Mesenchymal stem cell (in vitro differentiated cells and primary cell): Measurements from ENCODE around the gene SRMS.

Experiments
- DNase-seq: peaks from one replicate; pipeline ENCODE4 v3.0.0-alpha.2; 2013
- H2AFZ ChIP-seq: one replicate; pipeline ENCODE4 v1.6.1; 2013; ENCODE audit warnings: low read depth, mild to moderate bottlenecking, control low read depth, inconsistent platforms, low read length, moderate library complexity
- H2AK5ac ChIP-seq: 2 replicates; pipeline ENCODE4 v1.6.1; 2013; ENCODE audit warnings: low read length, moderate library complexity, mild to moderate bottlenecking, inconsistent platforms; ENCODE audit not compliant: severe bottlenecking
- H2BK120ac ChIP-seq: one replicate; pipeline ENCODE4 v1.6.1; 2013; ENCODE audit warnings: low read depth, mild to moderate bottlenecking, inconsistent platforms, low read length, moderate library complexity
- H2BK12ac ChIP-seq, 2 experiments: one replicate each; pipeline ENCODE4 v1.6.1; 2013; ENCODE audit warnings: inconsistent platforms in 2 of 2, low read length in 2 of 2, mild to moderate bottlenecking in 2 of 2, moderate library complexity in 2 of 2, control low read depth in 1 of 2
- H2BK15ac ChIP-seq: one replicate; pipeline ENCODE4 v1.6.1; 2013; ENCODE audit warnings: mild to moderate bottlenecking, low read depth, inconsistent platforms; ENCODE audit not compliant: poor library complexity, severe bottlenecking
- H2BK5ac ChIP-seq: 2 replicates; pipeline ENCODE4 v1.6.1; 2013; ENCODE audit warnings: low read depth, mild to moderate bottlenecking, low read length, control low read depth, inconsistent platforms; ENCODE audit not compliant: poor library complexity, severe bottlenecking
- H3K14ac ChIP-seq, 2 experiments: one replicate each; pipeline ENCODE4 v1.6.1; 2013; ENCODE audit warnings: inconsistent platforms in 2 of 2, low read length in 2 of 2, control low read depth in 1 of 2, mild to moderate bottlenecking in 1 of 2, moderate library complexity in 1 of 2
- H3K18ac ChIP-seq, 2 experiments: one replicate each; pipeline ENCODE4 v1.6.1; 2013; ENCODE audit warnings: inconsistent platforms in 2 of 2, low read length in 2 of 2, control low read depth in 1 of 2, low read depth in 1 of 2, mild to moderate bottlenecking in 1 of 2
- H3K23ac ChIP-seq, 2 experiments: one replicate each; pipeline ENCODE4 v1.6.1; 2013; ENCODE audit warnings: inconsistent platforms in 2 of 2, low read length in 2 of 2, mild to moderate bottlenecking in 2 of 2, moderate library complexity in 2 of 2, control low read depth in 1 of 2
- H3K27ac ChIP-seq: 2 replicates; pipeline ENCODE4 v1.5.1; 2013; ENCODE audit warnings: mild to moderate bottlenecking, moderate library complexity, low read length, control low read depth, inconsistent platforms; ENCODE audit not compliant: poor library complexity, severe bottlenecking
- H3K27me3 ChIP-seq, 2 experiments: 2 replicates each; pipeline versions ENCODE4 v1.6.1 to v1.7.0; 2013; ENCODE audit warnings: low read length in 2 of 2, mild to moderate bottlenecking in 2 of 2, moderate library complexity in 2 of 2, control low read depth in 1 of 2, inconsistent platforms in 1 of 2; ENCODE audit not compliant: control insufficient read depth in 1 of 2, insufficient read depth in 1 of 2
- H3K36me3 ChIP-seq, 2 experiments: 2 replicates each; pipeline versions ENCODE4 v1.6.1 to v1.7.0; 2013; ENCODE audit warnings: low read length in 2 of 2, control low read depth in 1 of 2, inconsistent platforms in 1 of 2, low read depth in 1 of 2, mild to moderate bottlenecking in 1 of 2; ENCODE audit not compliant: insufficient read depth in 2 of 2, control insufficient read depth in 1 of 2
- H3K4ac ChIP-seq, 2 experiments: one replicate each; pipeline ENCODE4 v1.6.1; 2013; ENCODE audit warnings: inconsistent platforms in 2 of 2, low read length in 2 of 2, mild to moderate bottlenecking in 2 of 2, moderate library complexity in 2 of 2, control low read depth in 1 of 2, low read depth in 1 of 2
- H3K4me1 ChIP-seq: 2 replicates; pipeline ENCODE4 v1.6.1; 2013; ENCODE audit warnings: low read depth, low read length, control low read depth; ENCODE audit not compliant: control insufficient read depth, insufficient read depth
- H3K4me2 ChIP-seq: 2 replicates; pipeline ENCODE4 v1.6.1; 2013; ENCODE audit warnings: low read length, mild to moderate bottlenecking, inconsistent platforms; ENCODE audit not compliant: poor library complexity, severe bottlenecking
- H3K4me3 ChIP-seq, 2 experiments: 2 replicates each; pipeline versions ENCODE4 v1.5.1 to v1.7.0; 2013; ENCODE audit warnings: low read length in 2 of 2, mild to moderate bottlenecking in 2 of 2, control low read depth in 1 of 2, low read depth in 1 of 2; ENCODE audit not compliant: insufficient read depth in 1 of 2
- H3K79me1 ChIP-seq: replicated peaks from 2 replicates; pipeline ENCODE4 v1.6.1; 2013; ENCODE audit warnings: mild to moderate bottlenecking, control low read depth, low read length, inconsistent platforms; ENCODE audit not compliant: poor library complexity, severe bottlenecking
- H3K9ac ChIP-seq: 2 replicates; pipeline ENCODE4 v1.7.0; 2013; ENCODE audit warnings: mild to moderate bottlenecking, low read length, moderate library complexity
- H3K9me3 ChIP-seq: 2 replicates; pipeline ENCODE4 v1.7.0; 2013; ENCODE audit warnings: mild to moderate bottlenecking, low read length; ENCODE audit not compliant: control insufficient read depth
- H4K8ac ChIP-seq: one replicate; pipeline ENCODE4 v1.6.1; 2013; ENCODE audit warnings: inconsistent platforms, mild to moderate bottlenecking, low read length, moderate library complexity
- H4K91ac ChIP-seq: one replicate; pipeline ENCODE4 v1.6.1; 2013; ENCODE audit warnings: mild to moderate bottlenecking, low read length, inconsistent platforms
- WGBS: methylation state at CpG from one replicate; pipeline ENCODE4 v1.1.7; 2013; ENCODE audit warnings: mixed read lengths; 5-methylcytosine and 5-hydroxymethylcytosine counted together

Gene SRMS

DNA sequence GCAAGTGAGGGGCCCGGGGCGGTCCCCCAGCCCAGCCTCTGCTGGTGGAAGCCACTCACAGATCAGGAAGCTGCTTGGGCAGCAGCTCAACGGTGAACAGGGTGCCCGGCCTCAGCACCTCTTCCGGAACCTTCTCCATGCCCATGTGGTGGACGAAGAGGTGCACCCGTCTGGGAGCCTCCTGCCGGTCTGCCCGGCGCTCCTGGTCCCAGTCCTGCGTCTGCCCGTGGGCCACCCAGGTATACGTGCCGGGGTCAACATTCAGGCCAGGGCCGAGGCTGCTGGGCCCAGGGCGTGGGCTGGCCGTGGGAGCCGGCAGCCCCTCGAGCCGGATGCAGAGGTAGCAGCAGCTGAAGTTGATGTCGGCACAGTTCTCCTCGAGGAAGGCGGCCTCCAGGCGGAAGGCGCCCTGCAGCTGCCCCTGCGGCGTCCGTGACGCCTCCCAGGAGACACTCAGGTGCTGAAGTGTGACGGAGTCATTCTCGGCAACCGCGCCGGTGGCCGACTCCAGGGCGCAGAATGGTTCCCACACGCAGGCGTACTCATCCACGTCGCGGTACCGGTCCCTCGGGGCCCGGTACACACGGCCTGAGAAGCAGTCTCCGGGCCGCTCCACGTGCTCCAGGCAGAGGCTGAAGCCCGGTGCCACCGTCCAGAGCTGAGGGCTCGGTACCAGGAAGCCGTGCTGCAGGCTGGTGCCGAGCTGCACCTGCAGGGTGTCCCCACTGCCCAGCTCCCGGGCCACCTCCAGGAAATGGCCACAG, 15.1 kb upstream of the SRMS start:
- Histone ChIP-seq H3K4ac (no peak overlapping the region), H2BK120ac (no peak overlapping the region), H3K4me2 (no peak overlapping the region), H2BK5ac (no peak overlapping the region), H3K9me3 (no peaks in the 10 kb centered on the region), H3K4me3 (no peak overlapping the region), H3K9ac (no peak overlapping the region), H2AFZ (no peak overlapping the region), H4K8ac (no peak overlapping the region), H4K91ac (no peak overlapping the region), H3K27me3 (no peaks in the 10 kb centered on the region), H3K79me1 (peaks cover 1% of the 10 kb centered on the region), H3K14ac (no peak overlapping the region), H2BK15ac (no peak overlapping the region), H2AK5ac (no peak overlapping the region), H3K18ac (no peak overlapping the region), H3K23ac (no peak overlapping the region), H2BK12ac (no peak overlapping the region), H3K4me1 (peaks cover 4% of the 10 kb centered on the region), H3K27ac (no peak overlapping the region), H3K36me3 (peaks cover 55 to 88% of the 10 kb centered on the region in 2 experiments)
- 96% methylated on average over 54 of the region's 54 CpGs for WGBS
- DNase-seq = no peak

- DNase-seq = no peak
- Histone ChIP-seq H3K36me3 (peaks cover 55 to 80% of the 10 kb centered on the region in 2 experiments), H3K4me1 (no peaks in the 10 kb centered on the region), H3K4me2 (no peak overlapping the region), H3K79me1 (peaks cover 1% of the 10 kb centered on the region), H3K4ac (no peak overlapping the region), H3K23ac (no peak overlapping the region), H3K18ac (no peak overlapping the region), H2BK120ac (no peak overlapping the region), H2BK15ac (no peak overlapping the region), H2AK5ac (no peak overlapping the region), H3K27ac (no peak overlapping the region), H2BK5ac (no peak overlapping the region), H4K8ac (no peak overlapping the region), H3K14ac (no peak overlapping the region), H2AFZ (no peak overlapping the region), H3K27me3 (no peaks in the 10 kb centered on the region), H2BK12ac (no peak overlapping the region), H3K4me3 (no peak overlapping the region), H3K9me3 (no peaks in the 10 kb centered on the region), H3K9ac (no peak overlapping the region), H4K91ac (no peak overlapping the region)
- WGBS = 94% methylated on average over 35 of the region's 36 CpGs
These were observed 14.3 kb upstream of the SRMS start for GRCh38 chr20:63561624-63562396.

DNA sequence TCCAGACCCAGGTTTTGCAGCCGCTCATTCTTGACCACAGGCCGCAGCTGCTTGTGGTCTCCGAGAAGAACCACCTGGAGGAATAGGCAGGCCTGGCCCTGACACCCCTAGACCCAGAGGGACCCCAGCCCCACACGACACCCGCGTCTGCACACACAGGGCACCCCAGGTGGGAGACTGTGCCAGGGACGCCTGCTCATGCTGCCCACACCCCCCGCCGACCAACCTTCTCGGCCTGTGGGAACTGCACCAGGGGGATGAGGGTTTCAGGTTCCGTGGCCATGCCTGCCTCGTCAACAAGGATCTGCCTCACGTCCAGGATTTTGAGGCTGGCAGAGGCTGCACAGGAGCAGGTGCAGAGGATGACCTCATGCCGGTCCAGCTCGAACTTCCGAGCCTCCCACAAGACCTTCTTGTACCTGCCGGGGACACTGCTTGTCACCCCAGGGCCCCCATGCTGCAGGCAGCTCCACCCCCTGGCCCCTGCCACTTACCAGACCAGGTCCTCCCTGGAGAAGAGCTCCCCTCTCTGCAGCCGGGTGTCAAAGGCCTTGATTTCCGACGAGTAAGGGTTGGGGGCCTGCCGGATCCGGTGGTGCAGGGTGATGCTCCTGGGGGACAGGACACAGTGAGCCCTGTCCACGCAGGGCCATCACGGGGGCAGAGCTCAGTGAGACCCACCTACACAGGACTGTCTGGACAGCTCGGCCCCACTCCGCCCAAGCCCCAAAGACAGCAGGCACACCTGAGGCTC, 13.5 kb upstream of the SRMS start:
- Histone ChIP-seq H2BK15ac (no peak overlapping the region), H3K4me2 (no peak overlapping the region), H4K8ac (no peak overlapping the region), H2BK5ac (no peak overlapping the region), H3K4ac (no peak overlapping the region), H2BK12ac (no peak overlapping the region), H3K36me3 (peaks cover 53 to 75% of the 10 kb centered on the region in 2 experiments), H3K14ac (no peak overlapping the region), H2AK5ac (no peak overlapping the region), H3K18ac (no peak overlapping the region), H4K91ac (no peak overlapping the region), H2BK120ac (no peak overlapping the region), H3K4me1 (no peaks in the 10 kb centered on the region), H3K79me1 (no peaks in the 10 kb centered on the region), H3K9ac (no peak overlapping the region), H2AFZ (no peak overlapping the region), H3K9me3 (no peaks in the 10 kb centered on the region), H3K27ac (no peak overlapping the region), H3K27me3 (no peaks in the 10 kb centered on the region), H3K23ac (no peak overlapping the region), H3K4me3 (no peak overlapping the region)
- no peak for DNase-seq
- 95% methylated on average over 26 of the region's 26 CpGs for WGBS

DNA sequence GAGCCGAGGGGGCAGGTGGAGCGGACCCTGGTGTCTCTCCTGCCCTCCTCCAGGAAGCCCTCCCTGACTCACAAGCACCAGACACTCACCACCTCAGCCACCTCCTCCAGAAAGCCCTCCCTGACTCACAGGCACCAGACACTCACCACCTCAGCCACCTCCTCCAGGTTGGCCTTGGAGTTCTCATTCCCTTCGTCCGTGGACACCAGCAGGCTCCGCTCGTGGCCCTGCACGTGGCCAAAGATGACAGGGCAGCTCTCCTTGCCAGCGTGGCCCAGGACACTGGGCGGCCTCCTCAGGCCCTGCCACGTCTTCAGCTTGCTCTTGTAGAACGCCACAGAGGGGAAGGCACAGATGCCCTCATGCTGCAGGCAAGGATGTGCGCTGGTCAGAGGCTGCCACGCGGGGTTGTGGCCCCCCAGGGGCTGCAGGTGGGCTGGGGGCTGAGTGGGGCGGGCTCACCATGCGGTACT, 12.8 kb upstream of the SRMS start:
- no peak overlapping the region for H2AK5ac ChIP-seq
- no peak overlapping the region for H3K4ac ChIP-seq
- no peak overlapping the region for H3K4me3 ChIP-seq
- no peaks in the 10 kb centered on the region for H3K79me1 ChIP-seq
- no peak overlapping the region for H3K4me2 ChIP-seq
- H4K91ac ChIP-seq = no peak overlapping the region
- no peak overlapping the region for H3K23ac ChIP-seq
- H3K18ac ChIP-seq = no peak overlapping the region
- DNase-seq = no peak
- 96% methylated on average over 16 of the region's 16 CpGs for WGBS
- no peak overlapping the region for H2BK5ac ChIP-seq
- no peak overlapping the region for H3K27ac ChIP-seq
- peaks cover 4% of the 10 kb centered on the region for H3K4me1 ChIP-seq
- no peak overlapping the region for H3K14ac ChIP-seq
- H3K36me3 ChIP-seq = peaks cover 50 to 75% of the 10 kb centered on the region in 2 experiments
- no peak overlapping the region for H2BK120ac ChIP-seq
- no peak overlapping the region for H2BK12ac ChIP-seq
- no peak overlapping the region for H2BK15ac ChIP-seq
- no peaks in the 10 kb centered on the region for H3K9me3 ChIP-seq
- H2AFZ ChIP-seq = no peak overlapping the region
- no peak overlapping the region for H4K8ac ChIP-seq
- H3K9ac ChIP-seq = no peak overlapping the region
- no peaks in the 10 kb centered on the region for H3K27me3 ChIP-seq
